GM23248 (cell line): ENCODE results near the gene TPBGL. TPM values are rescaled to one million over a fixed set of nuclear protein-coding genes. Genes with fewer than 3 reads are reported as not detected.

Source experiments
- DNase-seq: peaks from one replicate; pipeline ENCODE4 v3.0.0-alpha.2; 2015
- H2AFZ ChIP-seq: fragments of 200-600 bp; sonication (generic); 2 replicates; pipeline ENCODE4 v1.6.1; 2016; ENCODE audit warnings: antibody characterized with exemption
- H3F3A ChIP-seq: fragments of 200-600 bp; sonication (generic); 2 replicates; pipeline ENCODE4 v1.6.1; 2016; ENCODE audit warnings: mild to moderate bottlenecking, antibody characterized with exemption, mixed run types; ENCODE audit not compliant: insufficient read depth
- H3K27ac ChIP-seq: fragments of 200-600 bp; sonication (generic); 2 replicates; pipeline ENCODE4 v1.5.1; 2016; ENCODE audit warnings: mild to moderate bottlenecking
- H3K27me3 ChIP-seq: fragments of 200-600 bp; sonication (generic); replicated peaks from 2 replicates; pipeline ENCODE4 v1.6.1; 2016; ENCODE audit warnings: mild to moderate bottlenecking; ENCODE audit not compliant: insufficient read depth
- H3K36me3 ChIP-seq: fragments of 200-600 bp; sonication (generic); 2 replicates; pipeline ENCODE4 v1.6.1; 2016; ENCODE audit warnings: low read depth, mild to moderate bottlenecking
- H3K4me1 ChIP-seq: fragments of 200-600 bp; sonication (generic); 2 replicates; pipeline ENCODE4 v1.6.1; 2016; ENCODE audit warnings: mild to moderate bottlenecking; ENCODE audit not compliant: insufficient read depth
- H3K4me2 ChIP-seq: fragments of 200-600 bp; sonication (generic); one replicate; pipeline ENCODE4 v1.6.1; 2016; ENCODE audit warnings: mild to moderate bottlenecking; ENCODE audit not compliant: unreplicated experiment
- H3K4me3 ChIP-seq: fragments of 200-600 bp; sonication (generic); 2 replicates; pipeline ENCODE4 v1.5.1; 2016; ENCODE audit warnings: mild to moderate bottlenecking
- H3K79me2 ChIP-seq: fragments of 200-600 bp; sonication (generic); 2 replicates; pipeline ENCODE4 v1.6.1; 2016; ENCODE audit warnings: mild to moderate bottlenecking; ENCODE audit not compliant: insufficient read depth
- H3K9ac ChIP-seq: fragments of 200-600 bp; sonication (generic); 2 replicates; pipeline ENCODE4 v1.6.1; 2016; ENCODE audit warnings: mild to moderate bottlenecking
- H3K9me2 ChIP-seq: fragments of 200-600 bp; sonication (generic); 2 replicates; pipeline ENCODE4 v1.6.1; 2016; ENCODE audit warnings: mixed run types, mild to moderate bottlenecking, moderate library complexity; ENCODE audit not compliant: insufficient read depth
- H3K9me3 ChIP-seq: fragments of 200-600 bp; sonication (generic); one replicate; pipeline ENCODE4 v1.6.1; 2017; ENCODE audit warnings: low read depth
- H4K20me1 ChIP-seq: fragments of 200-600 bp; sonication (generic); 2 replicates; pipeline ENCODE4 v1.6.0; 2016; ENCODE audit not compliant: insufficient read depth
- EZH2 ChIP-seq: fragments of 200-600 bp; sonication (generic); IDR thresholded peaks from 2 replicates; pipeline ENCODE4 v1.6.1; 2018; ENCODE audit warnings: antibody characterized with exemption, mild to moderate bottlenecking; ENCODE audit not compliant: insufficient read depth, poor library complexity, severe bottlenecking
- EZH2phosphoT487 ChIP-seq: fragments of 200-600 bp; sonication (generic); IDR thresholded peaks from 2 replicates; pipeline ENCODE4 v1.6.1; 2018; ENCODE audit warnings: antibody characterized with exemption, moderate library complexity, mild to moderate bottlenecking, low read depth; ENCODE audit not compliant: insufficient read depth
- WGBS, 2 experiments: methylation state at CpG; one replicate each; pipeline ENCODE4 v1.1.6; 2015 to 2017; ENCODE audit warnings: low lambda C conversion rate in 2 of 2, low coverage in 1 of 2; ENCODE audit errors: missing lambda C conversion rate in 2 of 2; 5-methylcytosine and 5-hydroxymethylcytosine counted together
- in situ Hi-C: fragments of 300-500 bp; cut with MboI; formaldehyde crosslinking; loops from 2 replicates; pipeline ENCODE4 v1.15.0; 2020
- polyA plus RNA-seq: library from polyadenylated mRNA; unstranded; fragments of >200 nt; fragmentation: Nextera tagmentation; extraction: Ambion mirVana; gene quantifications from 2 replicates; pipeline ENCODE4 v1.2.1, GENCODE V29; 2016
- total RNA-seq: library from RNA; depleted of rRNA; stranded (reverse); fragments of >200 nt; shearing (Covaris generic); gene quantifications from 2 replicates; pipeline ENCODE4 v1.2.3, GENCODE V29; 2014

Gene TPBGL
- total and polyA plus RNA-seq, 2 experiments from 2014 or later, result not detected

DNA sequence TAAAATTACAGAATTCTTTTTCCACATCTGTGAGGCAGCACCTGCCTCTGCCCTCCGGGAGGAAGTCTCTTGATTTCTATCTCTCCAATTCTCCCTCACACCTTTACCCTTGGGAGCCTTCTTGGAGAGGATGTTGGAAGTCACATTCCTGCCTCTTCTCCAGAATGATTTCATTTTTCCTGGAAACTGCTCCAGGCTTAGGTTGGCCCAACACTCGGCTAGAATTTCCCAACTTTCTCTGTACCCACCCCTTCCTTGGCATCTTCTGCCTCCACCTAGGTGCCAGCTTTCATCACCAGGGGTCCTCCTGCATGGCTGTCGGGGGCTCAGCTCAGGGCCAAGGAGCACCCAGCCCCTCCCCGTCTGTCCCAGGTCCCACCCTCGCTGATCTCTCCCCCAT lies 46.4 kb upstream of the TPBGL start:
- TF ChIP-seq EZH2 (no peak), EZH2phosphoT487 (no peak)
- no peaks in the 10 kb centered on the region for H3K79me2 ChIP-seq
- DNase-seq, result no peak
- WGBS, 2 experiments, result 1 to 4% methylated on average over 5 of the region's 5 CpGs
- H3K9ac ChIP-seq, result no peak overlapping the region
- H3K27ac ChIP-seq, result no peak overlapping the region
- no peaks in the 10 kb centered on the region for H3K9me3 ChIP-seq
- H2AFZ ChIP-seq, result no peak overlapping the region
- in situ Hi-C loops, result no loop called here
- peaks cover 48% of the 10 kb centered on the region for H3K27me3 ChIP-seq
- H3K9me2 ChIP-seq, result no peaks in the 10 kb centered on the region
- H3K4me1 ChIP-seq, result no peaks in the 10 kb centered on the region
- H3K4me3 ChIP-seq, result no peak overlapping the region
- H3K36me3 ChIP-seq, result no peaks in the 10 kb centered on the region
- H3F3A ChIP-seq, result no peaks in the 10 kb centered on the region
- H4K20me1 ChIP-seq, result no peaks in the 10 kb centered on the region
- H3K4me2 ChIP-seq, result no peak overlapping the region

DNA sequence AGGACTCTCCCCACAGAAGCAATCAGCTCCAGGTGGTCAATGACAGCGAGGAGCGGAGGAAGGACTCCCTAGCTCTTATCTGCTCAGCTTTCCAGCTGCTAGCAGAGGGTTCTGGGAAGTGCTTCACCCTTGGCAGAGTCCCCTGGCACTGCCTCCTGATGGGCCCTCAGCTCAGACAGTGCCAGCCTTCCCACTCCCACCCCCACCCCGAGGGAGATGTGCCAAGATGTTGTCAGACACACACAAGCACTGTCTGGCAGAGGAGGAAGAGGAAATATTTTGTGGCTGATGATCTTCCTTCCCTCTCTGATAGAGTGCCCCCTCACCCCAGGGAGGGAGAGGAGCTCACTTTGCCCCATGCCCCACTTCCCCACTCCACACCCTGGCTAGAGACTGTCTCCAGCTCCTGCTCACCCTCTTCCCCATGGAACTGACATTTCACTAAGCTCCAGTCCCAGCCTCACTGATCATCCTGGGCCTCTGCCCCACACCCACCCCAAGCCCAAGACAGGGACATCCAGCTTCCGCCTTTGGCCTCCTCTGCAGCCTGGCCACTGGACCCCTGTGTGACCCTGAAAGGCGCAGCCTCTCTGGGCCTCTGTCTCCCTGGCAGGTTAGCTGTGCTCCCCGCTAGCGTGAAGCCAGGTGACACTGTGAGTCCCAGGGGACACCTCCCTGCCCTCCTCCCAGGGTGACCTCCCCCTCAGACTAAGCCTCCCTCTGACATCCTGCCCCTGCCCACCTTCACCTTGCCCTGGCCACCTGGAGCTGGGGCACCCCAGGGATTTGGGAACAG lies 45.2 kb upstream of the TPBGL start:
- Histone ChIP-seq H2AFZ (no peak overlapping the region), H3F3A (no peaks in the 10 kb centered on the region), H3K36me3 (no peaks in the 10 kb centered on the region), H3K4me2 (no peak overlapping the region), H3K9ac (no peak overlapping the region), H3K4me3 (no peak overlapping the region), H4K20me1 (no peaks in the 10 kb centered on the region), H3K4me1 (no peaks in the 10 kb centered on the region), H3K27me3 (peaks cover 44% of the 10 kb centered on the region), H3K27ac (no peak overlapping the region), H3K9me3 (no peaks in the 10 kb centered on the region), H3K9me2 (no peaks in the 10 kb centered on the region), H3K79me2 (no peaks in the 10 kb centered on the region)
- in situ Hi-C loops, result no loop called here
- DNase-seq, result no peak
- 57 to 63% methylated on average over 6 to 7 of the region's 7 CpGs for WGBS, 2 experiments
- TF ChIP-seq EZH2 (no peak), EZH2phosphoT487 (no peak)

DNA sequence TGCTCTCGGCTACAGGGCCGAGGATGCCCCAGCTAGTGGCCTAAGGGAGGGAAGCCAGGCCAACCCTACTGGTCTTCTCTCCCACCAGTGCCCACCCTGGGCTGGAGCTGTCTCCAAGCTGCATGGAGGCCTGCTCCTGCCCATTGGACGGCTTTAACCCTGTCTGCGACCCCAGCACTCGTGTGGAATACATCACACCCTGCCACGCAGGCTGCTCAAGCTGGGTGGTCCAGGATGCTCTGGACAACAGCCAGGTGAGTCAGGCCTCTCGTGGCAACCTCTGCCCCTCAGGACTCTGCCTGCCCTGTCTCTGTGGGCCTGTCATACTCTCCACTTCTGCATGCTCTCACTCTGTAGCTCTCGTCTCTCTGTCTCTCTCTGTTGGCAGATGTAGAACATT lies 44.1 kb upstream of the TPBGL start:
- in situ Hi-C loops, result no loop called here
- no peak overlapping the region for H3K4me3 ChIP-seq
- H3K27me3 ChIP-seq, result peaks cover 37% of the 10 kb centered on the region
- no peak overlapping the region for H3K27ac ChIP-seq
- H3K36me3 ChIP-seq, result no peaks in the 10 kb centered on the region
- H3K9ac ChIP-seq, result no peak overlapping the region
- TF ChIP-seq EZH2 (no peak), EZH2phosphoT487 (no peak)
- no peaks in the 10 kb centered on the region for H3K9me3 ChIP-seq
- no peaks in the 10 kb centered on the region for H3K4me1 ChIP-seq
- H3K79me2 ChIP-seq, result no peaks in the 10 kb centered on the region
- 48 to 55% methylated on average over 8 of the region's 8 CpGs for WGBS, 2 experiments
- H3F3A ChIP-seq, result no peaks in the 10 kb centered on the region
- no peak overlapping the region for H2AFZ ChIP-seq
- H4K20me1 ChIP-seq, result no peaks in the 10 kb centered on the region
- no peak for DNase-seq
- no peaks in the 10 kb centered on the region for H3K9me2 ChIP-seq
- H3K4me2 ChIP-seq, result no peak overlapping the region

DNA sequence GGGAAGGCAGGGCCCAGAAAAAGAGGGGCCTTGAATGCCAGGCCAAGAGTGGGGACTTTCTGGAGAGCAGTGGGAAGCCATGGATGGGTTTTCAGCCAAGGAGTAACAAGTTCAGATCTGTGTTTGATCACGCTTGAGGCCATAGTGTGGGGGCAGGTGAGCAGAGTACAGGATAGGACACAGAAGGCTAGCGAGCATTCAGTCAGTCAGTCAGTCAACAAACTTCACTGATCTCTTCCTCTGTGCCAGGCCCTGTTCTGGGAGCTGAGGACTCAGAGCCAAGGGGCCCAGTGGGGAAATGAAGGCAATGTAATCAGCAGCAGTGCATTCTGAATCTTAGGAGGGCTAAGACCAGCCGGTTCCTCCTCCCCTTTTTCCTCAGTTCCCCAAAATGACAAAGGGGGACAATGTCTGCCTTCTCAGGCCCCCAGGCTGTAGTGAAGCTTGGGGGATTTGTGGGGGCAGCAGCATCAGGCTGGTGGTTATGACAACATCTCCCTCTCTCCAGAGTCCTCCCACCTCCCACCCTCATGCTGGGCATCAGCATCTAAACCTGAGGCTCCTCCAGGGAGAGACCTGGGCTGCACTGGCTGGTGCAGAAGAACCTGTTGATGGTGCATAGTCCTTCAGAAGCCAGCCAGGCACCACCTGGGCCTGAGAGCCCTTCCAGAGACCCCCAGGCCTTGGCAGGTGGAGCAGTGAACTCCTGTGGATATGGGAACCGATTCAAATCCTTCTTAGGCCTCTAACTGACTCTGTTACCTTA lies 42.9 kb upstream of the TPBGL start:
- in situ Hi-C loops, result no loop called here
- no peaks in the 10 kb centered on the region for H3K36me3 ChIP-seq
- 58 to 59% methylated on average over 4 of the region's 4 CpGs for WGBS, 2 experiments

More for the DNA sequence above, 42.9 kb upstream of the TPBGL start:
- Histone ChIP-seq H3K4me2 (no peak overlapping the region), H3K9ac (no peak overlapping the region), H3K9me3 (no peaks in the 10 kb centered on the region), H3K79me2 (no peaks in the 10 kb centered on the region), H4K20me1 (no peaks in the 10 kb centered on the region), H3K9me2 (no peaks in the 10 kb centered on the region), H3K4me3 (no peak overlapping the region), H3K27ac (no peak overlapping the region), H2AFZ (no peak overlapping the region), H3F3A (no peaks in the 10 kb centered on the region), H3K4me1 (no peaks in the 10 kb centered on the region), H3K27me3 (peaks cover 32% of the 10 kb centered on the region)
- DNase-seq, result no peak
- no peak for TF ChIP-seq EZH2
- TF ChIP-seq EZH2phosphoT487, result no peak
